Measurements from ENCODE around the gene DPY19L1.
"Not testable (repeated sequence)": the region's sequence is repeated elsewhere in the genome, so short reads cannot be mapped to it uniquely, and the experiment has no call there.

DPY19L1 gene

GRCh38 chr7:34991938-34992840, 45.1 kb downstream of the DPY19L1 start:
- no peak overlapping the region for H3K27ac ChIP-seq

GRCh38 chr7:34988442-34989125, 48.7 kb downstream of the DPY19L1 start:
- H3K9me3 ChIP-seq; intact Hi-C loops (cut with DNase I; ENCODE audit: low total_unique reads); H3K27me3 ChIP-seq; H3K4me3 ChIP-seq; H3K4me1 ChIP-seq; H3K36me3 ChIP-seq; H3K27ac ChIP-seq; DNase-seq: not testable (repeated sequence)

More at GRCh38 chr7:34991938-34992840, 45.1 kb downstream of the DPY19L1 start:
- no peaks in the 10 kb centered on the region for H3K9me3 ChIP-seq
- no peaks in the 10 kb centered on the region for H3K4me1 ChIP-seq
- no peak for TF ChIP-seq CTCF (IDR thresholded peaks at IDR 0.05)
- no peak overlapping the region for H3K4me3 ChIP-seq
- no peaks in the 10 kb centered on the region for H3K36me3 ChIP-seq
- no peak for DNase-seq
- no peaks in the 10 kb centered on the region for H3K27me3 ChIP-seq
- intact Hi-C loops (cut with DNase I; ENCODE audit: low total_unique reads) = no loop called here

- H3K4me1 ChIP-seq; H3K4me3 ChIP-seq; H3K9me3 ChIP-seq; DNase-seq; H3K27me3 ChIP-seq; H3K27ac ChIP-seq; H3K36me3 ChIP-seq; intact Hi-C loops (cut with DNase I; ENCODE audit: low total_unique reads): not testable (repeated sequence)
Measured at GRCh38 chr7:34985155-34985554, 52.1 kb downstream of the DPY19L1 start.

GRCh38 chr7:34984140-34984539, 53.1 kb downstream of the DPY19L1 start:
- H3K27ac ChIP-seq; DNase-seq; intact Hi-C loops (cut with DNase I; ENCODE audit: low total_unique reads); H3K4me1 ChIP-seq; H3K4me3 ChIP-seq; H3K36me3 ChIP-seq; H3K9me3 ChIP-seq; H3K27me3 ChIP-seq: not testable (repeated sequence)

GRCh38 chr7:34982371-34983019, 54.8 kb downstream of the DPY19L1 start:
- Histone ChIP-seq H3K27ac (no peak overlapping the region), H3K4me1 (no peaks in the 10 kb centered on the region), H3K4me3 (no peak overlapping the region), H3K9me3 (no peaks in the 10 kb centered on the region), H3K36me3 (no peaks in the 10 kb centered on the region), H3K27me3 (no peaks in the 10 kb centered on the region)
- no peak for TF ChIP-seq CTCF (IDR thresholded peaks at IDR 0.05)
- intact Hi-C loops (cut with DNase I; ENCODE audit: low total_unique reads) = no loop called here
- DNase-seq = no peak

GRCh38 chr7:34979124-34979523, 58.2 kb downstream of the DPY19L1 start:
- H3K27me3 ChIP-seq; DNase-seq; H3K27ac ChIP-seq; intact Hi-C loops (cut with DNase I; ENCODE audit: low total_unique reads); H3K36me3 ChIP-seq; H3K9me3 ChIP-seq; H3K4me1 ChIP-seq; H3K4me3 ChIP-seq: not testable (repeated sequence)

GRCh38 chr7:34973400-34973760, 63.9 kb downstream of the DPY19L1 start:
- Histone ChIP-seq H3K27me3 (no peaks in the 10 kb centered on the region), H3K36me3 (peaks cover 0 to 11% (median 10%) of the 10 kb centered on the region in 3 donors), H3K27ac (no peak overlapping the region), H3K4me1 (peaks cover 0 to 10% (median 0%) of the 10 kb centered on the region in 4 donors), H3K4me3 (no peak overlapping the region), H3K9me3 (no peaks in the 10 kb centered on the region)
- TF ChIP-seq CTCF (IDR thresholded peaks at IDR 0.05) = no peak
- intact Hi-C loops (cut with DNase I; ENCODE audit: low total_unique reads) = no loop called here
- no peak for DNase-seq

GRCh38 chr7:34972739-34973399, 64.4 kb downstream of the DPY19L1 start:
- Histone ChIP-seq H3K36me3 (peaks cover 0 to 11% (median 10%) of the 10 kb centered on the region in 3 donors), H3K4me1 (peaks cover 0 to 10% (median 0%) of the 10 kb centered on the region in 4 donors)
- H3K27ac ChIP-seq; intact Hi-C loops (cut with DNase I; ENCODE audit: low total_unique reads); H3K27me3 ChIP-seq; H3K4me3 ChIP-seq; H3K9me3 ChIP-seq; DNase-seq: not testable (repeated sequence)

- H3K9me3 ChIP-seq; H3K27me3 ChIP-seq; intact Hi-C loops (cut with DNase I; ENCODE audit: low total_unique reads); H3K4me3 ChIP-seq; H3K27ac ChIP-seq; DNase-seq: not testable (repeated sequence)
- H3K36me3 ChIP-seq = peaks cover 0 to 11% (median 10%) of the 10 kb centered on the region in 3 donors
- peaks cover 0 to 10% (median 0%) of the 10 kb centered on the region in 4 donors for H3K4me1 ChIP-seq
Measured at GRCh38 chr7:34967818-34968217, 69.5 kb downstream of the DPY19L1 start.

GRCh38 chr7:34966504-34966903, 70.8 kb downstream of the DPY19L1 start:
- H3K4me3 ChIP-seq; H3K27ac ChIP-seq; H3K27me3 ChIP-seq; intact Hi-C loops (cut with DNase I; ENCODE audit: low total_unique reads); H3K36me3 ChIP-seq; H3K9me3 ChIP-seq; DNase-seq: not testable (repeated sequence)
- H3K4me1 ChIP-seq = peaks cover 0 to 10% (median 0%) of the 10 kb centered on the region in 4 donors

Data from tibial artery (tissue), 4 donors.